Fibroblast of lung (primary cell): ENCODE data around the gene NTMT1.

ENCODE experiments used
- CTCF ChIP-seq, 2 donors: IDR thresholded peaks in 1 of 2; conservative IDR thresholded peaks in 1 of 2; 1 replicate in 1 of 2; 2 replicates in 1 of 2; pipeline ENCODE4 v1.5.1; 2011 to 2012; ENCODE audit warnings: low read length in 2 of 2, control low read depth in 1 of 2, inconsistent platforms in 1 of 2, low read depth in 1 of 2, mild to moderate bottlenecking in 1 of 2
- EZH2 ChIP-seq: IDR thresholded peaks from 2 replicates; pipeline ENCODE4 v1.5.1; 2012; ENCODE audit warnings: low read length, control low read depth, mild to moderate bottlenecking; ENCODE audit errors: missing control alignments

DNA sequence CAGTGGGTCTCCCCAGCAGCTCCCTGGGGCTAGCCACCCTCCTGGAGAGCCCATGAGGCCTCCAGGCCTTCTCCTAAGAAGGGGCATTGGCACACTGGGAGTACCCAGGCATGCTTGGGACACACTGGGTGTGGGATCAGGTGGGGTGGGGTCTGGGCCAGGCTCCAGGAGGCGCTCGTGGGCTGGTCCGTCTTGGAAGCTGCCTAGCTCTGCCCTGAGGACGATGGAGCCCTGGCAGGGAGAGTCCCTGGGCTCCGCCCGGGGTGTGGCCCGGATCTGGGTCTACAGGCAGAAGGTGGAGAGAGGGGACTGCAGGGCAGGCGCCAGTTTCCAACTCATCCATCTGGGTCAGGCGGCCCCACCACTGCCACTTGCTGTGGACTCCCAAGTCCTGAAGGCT lies 41.9 kb downstream of the NTMT1 start:
- TF ChIP-seq CTCF (conservative IDR thresholded peaks at IDR 0.05 in 1 of 2, IDR thresholded peaks at IDR 0.05 in 1 of 2; ENCODE audit: low read depth in 1 of 2, low read length in 2 of 2) (no peak), EZH2 (no peak)
